ENCODE results near the gene KRT81.

Gene KRT81

GRCh38 chr12:52248541-52249461 lies 42.5 kb downstream of the KRT81 start:
- Histone ChIP-seq H3K9ac (peak overlapping the region; percentile 69), H3K4me1 (ENCODE audit: low read depth, poor library complexity, severe bottlenecking) (peaks cover 63% of the 10 kb centered on the region), H3K27ac (peak overlapping the region; percentile 73), H3K4me3 (IDR thresholded peaks at IDR 0.05; ENCODE audit: insufficient read depth, low read depth, low read length) (no peak overlapping the region), H2AFZ (ENCODE audit: low read depth) (peak overlapping the region; percentile 73), H3K27me3 (ENCODE audit: insufficient read depth, low read depth) (no peaks in the 10 kb centered on the region), H4K20me1 (ENCODE audit: insufficient read depth) (no peaks in the 10 kb centered on the region), H3K36me3 (ENCODE audit: insufficient read depth) (no peaks in the 10 kb centered on the region), H3K4me2 (peak overlapping the region; percentile 98), H3K79me2 (ENCODE audit: insufficient read depth, low read depth) (no peaks in the 10 kb centered on the region; the same call in 1 of the 2 replicates)
- TF ChIP-seq, protein P1, sequence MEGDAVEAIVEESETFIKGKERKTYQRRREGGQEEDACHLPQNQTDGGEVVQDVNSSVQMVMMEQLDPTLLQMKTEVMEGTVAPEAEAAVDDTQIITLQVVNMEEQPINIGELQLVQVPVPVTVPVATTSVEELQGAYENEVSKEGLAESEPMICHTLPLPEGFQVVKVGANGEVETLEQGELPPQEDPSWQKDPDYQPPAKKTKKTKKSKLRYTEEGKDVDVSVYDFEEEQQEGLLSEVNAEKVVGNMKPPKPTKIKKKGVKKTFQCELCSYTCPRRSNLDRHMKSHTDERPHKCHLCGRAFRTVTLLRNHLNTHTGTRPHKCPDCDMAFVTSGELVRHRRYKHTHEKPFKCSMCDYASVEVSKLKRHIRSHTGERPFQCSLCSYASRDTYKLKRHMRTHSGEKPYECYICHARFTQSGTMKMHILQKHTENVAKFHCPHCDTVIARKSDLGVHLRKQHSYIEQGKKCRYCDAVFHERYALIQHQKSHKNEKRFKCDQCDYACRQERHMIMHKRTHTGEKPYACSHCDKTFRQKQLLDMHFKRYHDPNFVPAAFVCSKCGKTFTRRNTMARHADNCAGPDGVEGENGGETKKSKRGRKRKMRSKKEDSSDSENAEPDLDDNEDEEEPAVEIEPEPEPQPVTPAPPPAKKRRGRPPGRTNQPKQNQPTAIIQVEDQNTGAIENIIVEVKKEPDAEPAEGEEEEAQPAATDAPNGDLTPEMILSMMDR (conservative IDR thresholded peaks at IDR 0.05; ENCODE audit: low read depth, low read length) = no peak

- peak overlapping the region; percentile 69; the same call in 1 of the 2 replicates for H3K9ac ChIP-seq
- peaks cover 72% of the 10 kb centered on the region for H3K4me1 ChIP-seq (ENCODE audit: low read depth, poor library complexity, severe bottlenecking)
Measured at GRCh38 chr12:52247622-52248540, 43.5 kb downstream of the KRT81 start.

DNA sequence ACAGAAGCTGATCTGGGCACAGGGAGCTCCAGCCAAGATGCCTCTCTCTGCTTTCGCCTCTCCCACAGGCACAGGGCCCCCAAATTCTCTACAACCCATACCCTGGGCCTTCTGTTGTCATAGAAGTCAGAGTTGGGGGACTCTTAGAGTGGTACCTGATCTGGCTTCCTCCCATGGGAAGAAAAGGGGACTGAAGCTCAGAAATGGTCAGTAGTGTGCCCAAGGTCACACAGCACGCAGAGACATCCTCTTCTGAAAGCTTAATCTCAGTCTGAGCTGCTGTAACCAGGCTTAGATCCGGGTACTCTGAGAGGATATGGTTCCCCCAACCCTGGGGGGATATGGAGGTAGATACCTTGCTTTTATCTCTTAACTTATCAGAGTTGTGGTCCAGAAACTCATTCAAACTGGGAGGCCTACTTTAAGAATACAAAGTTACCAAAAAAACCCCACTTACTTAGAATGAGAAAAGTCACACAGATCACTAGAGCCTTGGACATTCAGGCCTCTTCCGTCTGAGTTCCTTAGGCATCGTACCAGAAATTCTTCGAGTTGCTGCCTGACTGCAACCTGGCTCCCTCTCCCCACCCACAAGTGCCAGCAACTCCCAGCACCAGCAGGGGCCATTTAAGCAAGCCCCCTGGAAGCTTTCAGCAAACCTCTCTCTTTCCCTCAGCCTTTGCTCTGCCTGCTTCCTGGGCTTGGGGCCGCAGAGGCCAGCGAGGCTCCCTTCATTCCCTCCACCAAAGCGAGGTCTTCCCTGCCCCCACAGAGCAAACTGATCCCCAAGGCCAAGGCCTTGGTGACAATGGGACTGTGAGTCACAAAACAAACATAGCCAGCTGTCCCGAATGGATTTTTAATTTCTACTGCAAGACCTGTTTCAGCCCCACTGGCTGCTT lies 44.4 kb downstream of the KRT81 start:
- Histone ChIP-seq H3K4me1 (ENCODE audit: low read depth, poor library complexity, severe bottlenecking) (peaks cover 81% of the 10 kb centered on the region), H3K4me2 (peak overlapping the region; percentile 98; the same call in 1 of the 2 replicates), H3K27ac (no peak overlapping the region), H3K27me3 (ENCODE audit: insufficient read depth, low read depth) (no peaks in the 10 kb centered on the region), H3K36me3 (ENCODE audit: insufficient read depth) (no peaks in the 10 kb centered on the region), H3K4me3 (IDR thresholded peaks at IDR 0.05; ENCODE audit: insufficient read depth, low read depth, low read length) (no peak overlapping the region), H3K79me2 (ENCODE audit: insufficient read depth, low read depth) (no peaks in the 10 kb centered on the region; the same call in 1 of the 2 replicates), H2AFZ (ENCODE audit: low read depth) (no peak overlapping the region), H4K20me1 (ENCODE audit: insufficient read depth) (no peaks in the 10 kb centered on the region), H3K9ac (no peak overlapping the region)
- TF ChIP-seq, protein P1 (conservative IDR thresholded peaks at IDR 0.05; ENCODE audit: low read depth, low read length) = no peak

More at GRCh38 chr12:52247622-52248540, 43.5 kb downstream of the KRT81 start:
- peak overlapping the region; percentile 98 for H3K4me2 ChIP-seq
- peak overlapping the region; percentile 73 for H3K27ac ChIP-seq
- TF ChIP-seq, protein P1 (conservative IDR thresholded peaks at IDR 0.05; ENCODE audit: low read depth, low read length) = no peak
- no peaks in the 10 kb centered on the region for H3K36me3 ChIP-seq (ENCODE audit: insufficient read depth)
- no peaks in the 10 kb centered on the region for H3K27me3 ChIP-seq (ENCODE audit: insufficient read depth, low read depth)
- H2AFZ ChIP-seq (ENCODE audit: low read depth) = no peak overlapping the region
- no peak overlapping the region for H3K4me3 ChIP-seq (IDR thresholded peaks at IDR 0.05; ENCODE audit: insufficient read depth, low read depth, low read length)
- H3K79me2 ChIP-seq (ENCODE audit: insufficient read depth, low read depth) = no peaks in the 10 kb centered on the region; the same call in 1 of the 2 replicates
- no peaks in the 10 kb centered on the region for H4K20me1 ChIP-seq (ENCODE audit: insufficient read depth)

Measured in KMS-11 (cell line).